ENCODE measurements around the gene PIEZO1. TPM values are rescaled to one million over a fixed set of nuclear protein-coding genes. Genes with fewer than 3 reads are reported as not detected.

Gene PIEZO1
- total and polyA plus RNA-seq, 8 donors, result 16.3 to 255 (median 31.8) TPM

DNA sequence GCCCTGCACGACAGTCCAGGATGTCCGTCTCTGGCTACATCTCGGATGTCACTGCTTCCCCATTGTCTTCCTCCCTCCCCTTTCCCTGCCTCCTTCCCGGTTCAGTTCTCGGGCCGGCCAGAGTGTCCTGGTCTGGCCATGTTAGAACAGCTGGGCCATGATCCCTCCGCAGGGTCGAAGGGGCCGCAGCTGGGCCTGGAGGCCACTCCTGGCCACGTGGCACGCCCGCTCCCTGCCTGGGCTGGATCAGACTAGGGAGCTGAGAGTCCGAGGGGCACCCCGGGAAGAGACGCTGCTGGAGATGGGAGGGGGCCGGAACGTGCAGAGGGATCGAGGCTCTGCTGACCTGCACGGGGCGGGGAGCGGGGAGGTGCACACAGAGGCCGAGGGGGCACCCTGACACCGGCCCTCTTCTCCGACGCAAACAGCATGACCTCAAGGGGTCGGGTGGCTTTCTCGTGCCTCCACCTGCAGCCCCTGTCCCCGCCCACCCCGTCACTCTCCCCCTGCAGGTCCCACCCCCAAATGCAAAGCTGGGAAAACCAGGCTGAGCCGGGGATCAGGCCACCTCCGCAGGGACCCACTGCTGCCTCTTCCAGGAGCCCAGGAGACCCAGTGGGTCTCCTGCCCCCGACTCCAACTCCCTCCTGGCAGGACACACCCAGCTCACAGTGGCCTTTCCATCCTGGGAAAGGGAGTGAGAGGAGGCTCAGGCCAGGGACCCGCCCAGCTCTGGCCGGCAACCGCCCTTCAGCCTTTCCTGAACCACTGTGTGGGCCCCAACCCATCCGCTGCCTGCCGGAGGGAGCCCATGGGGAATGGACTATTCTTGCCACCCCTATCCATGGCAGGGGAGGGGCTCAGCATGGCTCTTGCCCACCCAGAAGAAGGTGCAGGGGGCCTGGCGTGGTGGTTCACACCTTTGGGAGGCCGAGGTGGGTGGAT lies 40.2 kb downstream of the PIEZO1 start:
- WGBS, 2 donors, result 59 to 67% methylated on average over 35 to 39 of the region's 39 CpGs
- intact Hi-C loops (cut with DNase I), result loop anchor here in 2 of 3 donors (5.0 kb wide), 3 partner anchors 37 to 417 kb away; partner anchors contain the start of gene PIEZO1 (in 1 of the 2)
- Histone ChIP-seq H3K4me1 (peaks cover 0 to 3% (median 0%) of the 10 kb centered on the region in 3 donors), H3K27ac (no peak overlapping the region), H3K9me3 (no peaks in the 10 kb centered on the region), H3K36me3 (no peaks in the 10 kb centered on the region), H3K27me3 (no peaks in the 10 kb centered on the region), H3K4me3 (no peak overlapping the region)
- FAIRE-seq, result no peak
- no peak for DNase-seq
- ATAC-seq, result no peak
- no peak for TF ChIP-seq CTCF (IDR thresholded peaks at IDR 0.05)

DNA sequence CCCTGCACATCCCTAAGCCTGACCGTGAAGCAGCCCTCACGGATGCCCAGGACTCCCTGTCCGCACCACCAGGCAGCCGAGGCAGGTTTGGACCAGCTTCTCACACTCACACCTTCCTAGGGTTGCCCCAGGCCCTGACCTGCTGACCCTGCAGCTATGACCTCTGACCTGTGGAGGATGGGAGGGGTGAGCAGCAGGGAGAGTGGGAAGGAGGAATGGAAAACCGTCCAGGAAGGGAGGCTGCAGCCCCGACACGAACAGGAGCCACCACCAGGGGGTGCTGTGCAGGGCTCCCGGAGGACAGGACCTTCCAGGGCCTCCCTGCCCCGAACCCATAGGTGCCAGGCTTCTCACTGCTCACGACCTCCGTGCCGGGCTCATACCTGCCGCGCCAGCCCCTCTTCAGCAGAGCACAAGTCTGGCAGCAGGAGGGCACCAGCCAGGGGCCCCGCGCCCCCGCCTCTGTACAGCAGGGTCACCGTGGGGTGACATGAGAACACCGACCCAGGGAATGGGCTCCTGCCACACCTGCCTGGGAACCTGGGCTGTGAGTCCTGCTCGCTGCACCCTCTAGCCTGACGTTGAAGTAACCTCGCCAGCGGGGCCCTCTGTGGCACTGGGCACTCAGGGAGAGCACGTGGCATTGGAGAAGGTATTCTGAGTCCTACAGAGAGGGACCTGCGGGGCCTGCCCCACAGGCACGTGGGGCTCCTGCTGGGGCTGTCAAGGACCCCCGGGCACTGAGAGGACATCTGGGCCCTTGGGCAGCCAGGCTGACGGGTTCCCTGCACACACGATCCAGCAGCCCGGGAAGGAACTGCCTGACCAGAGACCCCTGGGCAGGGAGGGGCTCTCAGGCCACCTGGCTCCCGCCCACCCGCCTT lies 41.1 kb downstream of the PIEZO1 start:
- no peaks in the 10 kb centered on the region for H3K36me3 ChIP-seq
- no peaks in the 10 kb centered on the region for H3K27me3 ChIP-seq
- intact Hi-C loops (cut with DNase I), result loop anchor here in 2 of 3 donors (5.0 kb wide), 3 partner anchors 38 to 418 kb away; partner anchors contain the start of gene PIEZO1 (in 1 of the 2)
- WGBS, 2 donors, result 37 to 52% methylated on average over 21 to 32 of the region's 32 CpGs
- H3K27ac ChIP-seq, result no peak overlapping the region
- FAIRE-seq (no peak), DNase-seq (peak; percentile 69 to 96 (median 86)), ATAC-seq (peak; percentile 84 to 93 (median 86))
- H3K9me3 ChIP-seq, result no peaks in the 10 kb centered on the region
- peaks cover 0 to 3% (median 0%) of the 10 kb centered on the region in 3 donors for H3K4me1 ChIP-seq
- TF ChIP-seq CTCF (IDR thresholded peaks at IDR 0.05), result peak; percentile 84 to 94 (median 86)
- H3K4me3 ChIP-seq, result no peak overlapping the region

DNA sequence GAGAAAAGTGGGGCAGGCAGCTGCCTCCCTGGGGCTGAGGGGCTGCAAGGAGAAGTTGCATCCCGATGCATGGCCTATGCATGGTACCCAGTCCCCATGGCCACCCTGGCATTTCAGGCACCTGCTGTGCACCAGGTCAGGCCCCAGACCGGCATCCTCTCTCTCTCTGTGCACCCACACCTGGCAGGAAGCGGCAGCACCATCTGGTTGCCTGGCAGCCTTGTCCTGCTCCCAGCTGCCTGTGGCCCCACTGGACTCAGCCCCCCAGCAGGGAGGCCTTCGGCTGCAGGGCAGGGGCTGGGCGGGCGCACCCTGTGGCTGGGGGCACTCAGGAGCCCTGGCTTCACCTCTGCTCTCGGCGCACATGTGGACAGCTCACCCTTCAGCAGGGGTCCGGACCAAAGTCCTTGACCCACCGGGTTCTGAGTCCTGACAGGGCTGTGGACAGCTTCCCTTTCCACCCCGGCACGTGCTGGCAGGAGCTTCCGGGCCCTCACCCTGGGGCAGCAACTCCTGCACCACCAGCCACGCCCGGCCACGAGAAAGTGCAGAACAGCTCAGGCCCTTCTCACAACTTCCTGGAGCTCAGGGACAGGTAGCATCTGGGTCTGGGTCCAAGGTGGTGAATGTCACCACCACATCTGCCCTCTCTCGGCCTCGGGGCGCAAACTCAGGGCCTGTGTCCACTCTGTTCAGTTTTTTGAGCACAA lies 42.0 kb downstream of the PIEZO1 start:
- Histone ChIP-seq H3K27ac (no peak overlapping the region), H3K36me3 (no peaks in the 10 kb centered on the region), H3K27me3 (no peaks in the 10 kb centered on the region), H3K4me3 (no peak overlapping the region), H3K4me1 (peaks cover 0 to 3% (median 0%) of the 10 kb centered on the region in 3 donors), H3K9me3 (no peaks in the 10 kb centered on the region)
- FAIRE-seq (no peak), ATAC-seq (no peak), DNase-seq (no peak)
- 80 to 84% methylated on average over 18 to 19 of the region's 19 CpGs for WGBS, 2 donors
- intact Hi-C loops (cut with DNase I), result loop anchor here in 2 of 3 donors (5.0 kb wide), 3 partner anchors 39 to 419 kb away; partner anchors contain the start of gene PIEZO1 (in 1 of the 2)
- TF ChIP-seq CTCF (IDR thresholded peaks at IDR 0.05), result no peak

GRCh38 chr16:88741368-88741767 lies 43.7 kb downstream of the PIEZO1 start:
- Histone ChIP-seq H3K4me3 (no peak overlapping the region), H3K4me1 (peaks cover 0 to 3% (median 0%) of the 10 kb centered on the region in 3 donors), H3K27ac (no peak overlapping the region), H3K9me3 (no peaks in the 10 kb centered on the region), H3K36me3 (no peaks in the 10 kb centered on the region), H3K27me3 (no peaks in the 10 kb centered on the region)
- 83 to 92% methylated on average over 16 to 17 of the region's 17 CpGs for WGBS, 2 donors
- no peak for ATAC-seq
- intact Hi-C loops (cut with DNase I), result loop anchor here in 2 of 3 donors (5.0 kb wide), 3 partner anchors 41 to 421 kb away; partner anchors contain the start of gene PIEZO1 (in 1 of the 2)
- FAIRE-seq, result no peak
- DNase-seq, result no peak
- no peak for TF ChIP-seq CTCF (IDR thresholded peaks at IDR 0.05)

Data from pancreas (tissue), 10 donors.